Fibroblast of the conjunctiva (primary cell): ENCODE results near the gene ATP11B.

Experiments used
- DNase-seq: peaks from one replicate; pipeline ENCODE4 v3.0.0-alpha.2; 2010; ENCODE audit warnings: low read depth

ATP11B gene

DNA sequence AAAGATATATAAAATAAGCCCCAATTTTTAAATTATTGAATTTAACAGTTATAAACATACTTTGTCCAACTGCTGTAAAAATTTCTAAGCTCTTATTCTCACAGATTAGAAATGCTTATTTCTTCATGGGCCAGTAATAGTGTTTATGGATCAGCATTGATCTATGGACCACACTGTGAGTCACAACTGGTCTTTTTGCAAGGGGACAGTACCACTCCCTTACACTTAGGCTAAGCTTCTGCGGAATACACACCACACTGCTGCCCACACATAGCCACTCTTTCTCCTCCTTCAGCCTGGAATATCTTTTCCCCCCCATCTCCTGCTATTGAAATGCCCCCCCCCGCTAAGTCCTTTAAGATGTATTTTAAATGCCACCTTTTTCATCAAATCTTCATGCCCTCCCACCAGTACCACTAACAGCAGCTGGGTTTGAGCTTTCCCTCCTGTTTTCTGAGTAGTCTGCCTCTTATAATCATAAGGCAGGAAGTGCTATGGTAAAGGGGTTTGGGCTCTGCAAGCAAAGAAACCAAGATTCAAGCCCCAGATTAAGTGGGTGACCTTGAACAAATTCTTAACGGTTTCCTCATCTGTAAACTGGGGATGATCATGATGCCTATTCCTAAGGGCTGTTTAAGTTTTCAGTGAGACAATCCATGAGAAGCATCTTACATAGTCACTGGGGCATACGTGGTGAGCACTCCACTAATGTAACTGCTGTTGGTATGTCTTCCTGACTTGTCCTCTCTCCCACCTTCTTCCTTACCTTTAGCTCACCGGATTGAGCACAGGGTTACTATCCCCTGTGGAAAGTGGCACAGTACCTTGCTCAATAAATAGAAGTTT, 117.9 kb downstream of the ATP11B start:
- DNase-seq: no peak

DNA sequence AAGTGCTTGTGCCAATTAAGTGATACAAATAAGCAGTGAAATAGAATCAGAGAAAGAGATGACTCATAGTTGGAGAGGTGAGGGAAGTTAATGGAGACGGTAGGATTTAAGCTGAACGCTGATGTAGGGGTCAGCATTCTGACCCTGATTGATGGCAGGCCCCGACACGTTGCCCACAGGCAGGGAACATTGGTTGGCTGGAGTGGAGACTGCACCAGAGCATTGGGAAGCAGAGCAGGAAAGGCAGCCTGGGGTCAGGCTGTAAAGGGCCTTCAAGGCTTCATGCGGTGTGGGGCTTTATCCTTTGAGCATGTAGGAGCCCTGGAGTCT, 118.4 kb downstream of the ATP11B start:
- no peak for DNase-seq

DNA sequence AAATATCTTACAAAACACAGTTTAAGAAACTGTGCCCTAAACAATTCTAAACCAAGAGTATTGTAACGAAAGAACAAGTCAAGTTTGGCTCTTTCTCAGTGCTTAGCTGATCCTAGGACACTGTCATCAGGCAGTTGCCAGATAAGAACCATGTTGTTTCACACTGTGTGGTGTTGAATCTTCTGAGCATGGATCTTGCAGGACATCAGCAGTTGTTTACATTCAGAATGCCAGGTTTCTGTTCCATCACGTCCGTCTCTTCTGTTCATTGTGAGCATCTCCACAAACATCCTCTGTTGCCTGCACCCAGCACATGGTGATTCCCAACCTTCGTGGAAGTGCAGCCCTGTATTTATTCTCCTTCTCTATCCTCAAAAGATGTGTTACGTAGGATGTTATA, 119.2 kb downstream of the ATP11B start:
- DNase-seq: no peak

DNA sequence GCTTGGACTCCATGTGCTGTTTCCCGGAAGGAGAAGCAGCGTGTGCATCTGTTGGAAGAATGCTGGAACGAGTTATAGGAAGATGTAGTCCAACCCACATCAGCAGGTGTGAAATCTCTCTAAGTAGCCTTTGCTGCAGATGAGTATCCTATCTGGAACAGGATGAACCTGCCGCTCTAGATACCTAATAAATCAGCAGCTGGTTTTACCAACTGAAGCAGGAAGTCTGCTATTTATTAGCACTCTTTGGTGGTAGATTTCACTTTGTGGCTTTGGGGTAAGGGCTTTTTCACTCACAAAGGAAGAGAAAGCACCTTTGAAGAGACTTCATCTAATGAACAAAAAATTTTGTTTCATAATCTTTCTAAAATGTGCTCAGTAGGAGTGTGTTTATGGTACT, 120.6 kb downstream of the ATP11B start:
- no peak for DNase-seq

DNA sequence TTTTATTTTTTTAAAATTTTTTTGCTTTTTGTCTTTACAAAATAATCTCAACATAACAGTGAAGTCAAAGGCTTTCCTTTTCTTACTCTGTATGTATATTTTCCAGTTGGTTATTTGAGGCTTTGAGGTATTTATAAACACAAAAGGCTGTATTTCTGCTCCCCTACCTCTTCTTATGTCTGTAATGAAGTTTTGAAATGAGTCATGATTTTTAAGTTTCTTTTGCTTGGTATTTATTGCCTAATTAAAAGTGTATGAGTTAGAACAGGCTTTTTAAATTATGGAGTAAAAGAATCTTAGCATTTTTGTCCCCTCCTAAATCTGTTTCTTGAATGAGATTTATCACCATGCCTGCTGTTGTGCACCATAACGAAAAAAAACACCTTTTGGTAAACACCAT, 121.0 kb downstream of the ATP11B start:
- DNase-seq: no peak

DNA sequence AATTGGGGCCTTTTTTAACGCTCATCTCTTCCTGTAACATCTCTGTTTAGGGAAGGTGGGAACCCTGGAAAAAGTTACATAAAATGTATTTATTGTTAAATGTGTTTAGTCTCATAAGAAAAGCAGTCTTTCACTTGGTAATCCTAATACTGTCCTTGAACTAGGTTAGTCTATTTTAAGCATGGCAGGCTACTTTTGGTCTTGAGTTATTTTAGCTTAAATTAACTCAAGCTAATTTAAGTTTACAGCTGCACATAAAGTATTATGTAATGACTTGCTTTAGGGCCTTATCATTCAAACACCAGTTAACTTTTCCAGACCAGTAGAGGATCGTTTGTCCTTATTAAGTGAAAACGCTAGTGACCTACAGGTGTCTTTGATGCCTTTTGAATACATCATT, 123.8 kb downstream of the ATP11B start:
- DNase-seq: no peak

DNA sequence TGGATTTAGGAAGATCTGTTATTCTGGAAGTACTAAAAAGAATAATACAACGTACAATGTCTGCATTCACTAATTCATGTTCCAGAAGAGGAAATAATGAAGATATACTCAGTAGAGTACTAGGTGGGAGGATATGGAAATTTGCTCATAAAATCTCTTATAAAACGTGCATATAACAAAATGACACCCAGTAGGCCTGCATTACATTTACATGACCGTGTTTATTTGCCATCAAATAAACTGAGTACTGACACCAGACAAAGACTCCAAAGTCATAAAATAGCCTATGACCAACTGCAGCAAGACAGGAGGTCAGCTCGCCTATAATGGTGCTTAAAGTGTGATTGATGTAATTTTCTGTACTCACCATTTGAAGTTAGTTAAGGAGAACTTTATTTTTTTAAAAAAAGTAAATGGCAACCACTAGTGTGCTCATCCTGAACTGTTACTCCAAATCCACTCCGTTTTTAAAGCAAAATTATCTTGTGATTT, 126.6 kb downstream of the ATP11B start:
- DNase-seq: no peak

DNA sequence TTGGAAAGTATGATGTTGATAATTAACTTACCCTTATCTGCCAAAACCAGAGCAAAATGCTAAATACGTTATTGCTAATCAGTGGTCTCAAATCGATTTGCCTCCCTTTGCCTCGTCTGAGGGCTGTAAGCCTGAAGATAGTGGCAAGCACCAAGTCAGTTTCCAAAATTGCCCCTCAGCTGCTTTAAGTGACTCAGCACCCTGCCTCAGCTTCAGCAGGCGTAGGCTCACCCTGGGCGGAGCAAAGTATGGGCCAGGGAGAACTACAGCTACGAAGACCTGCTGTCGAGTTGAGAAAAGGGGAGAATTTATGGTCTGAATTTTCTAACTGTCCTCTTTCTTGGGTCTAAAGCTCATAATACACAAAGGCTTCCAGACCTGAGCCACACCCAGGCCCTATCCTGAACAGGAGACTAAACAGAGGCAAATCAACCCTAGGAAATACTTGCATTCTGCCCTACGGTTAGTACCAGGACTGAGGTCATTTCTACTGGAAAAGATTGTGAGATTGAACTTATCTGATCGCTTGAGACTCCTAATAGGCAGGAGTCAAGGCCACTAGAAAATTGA, 127.3 kb downstream of the ATP11B start:
- DNase-seq: peak; percentile 8

DNA sequence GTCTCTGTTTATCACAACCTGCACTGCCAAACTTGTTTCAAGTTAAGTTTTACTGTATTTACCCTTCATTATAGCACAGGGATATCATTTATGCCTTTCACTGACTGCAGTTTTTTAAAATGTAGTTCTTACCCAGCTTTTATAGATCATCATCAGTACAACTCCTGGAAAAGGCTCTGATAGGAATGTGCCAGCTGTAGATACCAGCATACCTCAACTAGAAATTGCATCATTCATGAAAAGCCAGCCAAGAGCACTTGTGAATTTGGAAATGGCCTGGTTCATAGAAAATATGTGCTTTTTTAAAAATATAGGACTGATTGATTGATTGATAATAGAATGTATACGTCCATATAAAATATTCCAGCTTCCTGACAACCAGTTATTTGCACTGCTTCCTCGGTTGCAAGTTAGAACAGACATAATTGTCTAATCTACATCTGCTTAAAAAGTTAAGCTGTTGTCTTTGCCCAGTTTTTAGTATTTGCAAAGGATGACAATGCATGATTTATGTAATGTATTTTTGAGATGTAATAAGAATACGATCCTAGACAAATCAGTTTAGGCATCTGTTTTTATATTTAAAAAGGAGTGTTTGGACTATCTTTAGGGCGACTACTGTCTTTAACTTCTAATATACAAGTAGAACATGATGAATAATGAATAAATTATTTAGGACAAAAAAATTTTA, 128.5 kb downstream of the ATP11B start:
- peak; percentile 10 for DNase-seq

DNA sequence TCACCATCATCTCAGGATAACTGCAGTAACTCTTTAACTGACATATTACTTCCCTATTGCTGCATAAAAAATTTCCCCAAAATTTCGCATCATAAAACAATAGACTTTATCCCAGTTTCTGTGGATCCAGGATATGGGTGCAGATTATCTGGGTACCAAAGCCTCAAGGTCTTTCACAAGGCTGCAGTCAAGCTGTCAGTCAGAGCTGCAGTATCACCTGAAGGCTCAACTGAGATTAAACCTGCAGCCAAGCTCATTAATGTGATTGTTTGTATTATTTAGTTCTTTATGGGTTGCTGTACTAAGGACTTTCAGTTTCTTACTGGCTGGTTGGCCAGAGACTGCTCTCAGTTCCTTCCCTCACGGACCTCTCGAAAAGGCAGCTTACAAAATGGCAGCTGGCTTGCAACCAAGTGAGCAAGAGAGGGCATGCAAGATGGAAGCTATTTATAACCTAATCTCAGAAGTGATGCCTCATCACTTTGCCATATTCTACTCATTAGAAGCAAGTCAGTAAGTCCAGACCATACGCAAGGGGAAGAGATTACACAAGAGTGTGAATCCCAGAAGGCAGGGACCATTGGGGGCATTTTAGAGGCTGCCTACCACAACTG, 132.1 kb downstream of the ATP11B start:
- DNase-seq: no peak

DNA sequence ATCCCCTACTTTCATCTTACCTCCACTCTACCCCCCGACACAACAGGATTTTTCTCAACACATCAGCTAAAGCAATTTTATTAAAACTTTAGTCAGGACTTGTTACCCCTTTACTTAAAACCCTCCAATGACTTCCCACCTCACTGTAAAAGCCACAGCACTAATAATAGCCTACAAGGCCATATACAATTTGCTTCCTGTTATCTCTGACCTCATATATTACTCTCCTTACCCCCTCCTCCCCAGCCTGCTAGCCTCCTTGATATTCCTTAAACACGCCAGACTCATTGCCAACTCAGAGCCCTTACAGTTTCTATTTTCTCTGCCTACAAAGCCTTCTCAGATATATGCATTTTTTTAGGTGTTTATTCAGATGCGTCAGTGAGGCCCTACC, 132.6 kb downstream of the ATP11B start:
- DNase-seq: no peak

DNA sequence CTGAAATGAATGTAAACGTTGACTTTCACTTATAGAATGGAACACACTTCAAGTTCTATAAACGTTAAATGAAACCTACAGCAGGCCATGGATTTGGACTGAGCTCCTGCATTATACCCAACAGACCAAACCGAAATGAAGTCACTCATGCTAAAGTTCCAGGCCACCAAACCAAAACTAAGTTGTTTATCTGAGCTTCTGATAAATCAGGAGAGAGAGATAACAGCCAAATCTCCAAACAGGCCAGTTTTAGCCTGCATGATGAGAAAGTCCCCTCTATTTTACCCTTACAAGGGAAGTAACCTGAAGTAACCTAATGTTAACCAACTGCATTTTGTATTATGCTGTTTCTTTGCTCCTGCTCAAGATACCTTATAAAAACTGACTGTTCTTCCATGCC, 142.5 kb downstream of the ATP11B start:
- no peak for DNase-seq

DNA sequence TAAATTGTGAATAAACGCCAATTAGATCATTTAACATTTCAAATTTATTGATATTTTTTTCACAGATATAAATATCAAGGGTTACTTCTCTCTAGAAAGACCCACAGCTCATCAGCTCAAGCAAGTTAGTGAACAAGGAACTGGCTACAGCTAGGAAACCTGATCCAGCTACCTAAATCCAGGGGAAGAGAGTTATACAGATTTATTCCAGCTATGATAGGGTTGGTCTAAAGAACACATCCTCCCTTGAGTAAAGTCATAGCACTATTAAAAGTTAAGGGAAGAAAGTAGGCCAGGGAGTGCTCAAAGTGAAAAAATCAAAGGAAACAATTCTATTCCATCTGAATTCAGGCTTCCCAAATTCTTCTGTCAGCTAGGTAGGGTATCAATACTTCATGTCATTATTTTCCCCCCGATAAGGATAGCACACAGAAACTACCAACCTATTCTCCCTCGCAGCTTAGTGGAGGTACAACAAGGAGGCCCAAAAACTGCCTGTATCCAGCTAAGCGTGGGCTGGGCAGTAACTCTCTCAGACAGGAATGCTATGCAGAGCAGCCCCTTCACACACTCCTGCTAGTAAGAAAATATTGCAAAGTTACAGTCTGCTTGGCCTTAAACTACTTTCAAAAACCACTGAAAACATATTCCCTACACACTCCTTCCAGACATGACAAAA, 143.1 kb downstream of the ATP11B start:
- DNase-seq: no peak

DNA sequence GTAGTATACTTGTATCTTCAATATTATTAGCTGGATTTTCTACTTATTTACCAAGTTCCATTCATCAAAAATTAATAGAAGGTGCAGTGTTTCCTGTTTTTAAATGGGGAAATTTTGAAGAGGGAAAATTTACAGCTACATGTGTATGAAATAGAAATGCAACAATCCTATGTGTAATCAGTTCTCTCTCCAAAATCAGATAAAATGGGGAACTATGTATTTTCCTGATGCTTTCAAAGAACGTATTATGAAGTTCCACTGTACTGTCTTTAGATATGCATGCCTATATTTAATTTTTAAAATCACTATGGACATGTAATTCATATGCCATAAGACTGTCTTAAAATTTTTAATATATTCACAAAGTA, 143.6 kb downstream of the ATP11B start:
- DNase-seq: no peak

DNA sequence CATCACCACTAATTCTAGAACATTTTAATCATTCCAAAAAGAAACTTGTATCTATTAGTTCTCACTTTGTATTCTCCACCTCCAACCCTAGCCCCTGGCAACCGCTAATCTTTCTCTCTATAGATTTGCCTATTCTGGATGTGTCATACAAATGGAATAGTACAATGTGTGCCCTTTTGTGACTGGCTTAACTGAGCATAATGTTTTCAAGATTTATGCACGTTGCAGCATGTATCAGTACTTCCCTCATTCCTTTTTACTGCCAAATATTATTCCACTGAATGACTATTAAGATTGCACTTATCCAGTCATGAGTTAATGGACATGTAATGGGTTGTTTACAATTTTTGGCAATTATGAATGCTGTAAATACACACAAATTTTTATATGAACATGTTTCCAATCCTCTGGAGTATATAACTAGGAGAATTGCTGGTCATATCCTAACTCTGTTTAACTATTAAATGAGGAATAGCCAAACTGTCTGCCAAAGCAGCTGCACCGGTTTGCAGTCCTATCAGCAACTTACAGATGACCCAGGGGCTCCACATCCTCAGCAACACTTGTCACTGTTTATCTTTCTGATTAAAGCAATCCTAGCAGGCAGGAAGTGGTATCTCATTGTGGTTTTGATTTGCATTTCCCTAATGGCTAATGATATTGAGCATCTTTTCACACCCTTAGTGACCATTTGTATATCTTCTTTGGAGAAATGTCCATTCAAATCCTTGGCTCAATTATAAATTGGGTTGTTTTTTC, 144.2 kb downstream of the ATP11B start:
- no peak for DNase-seq

DNA sequence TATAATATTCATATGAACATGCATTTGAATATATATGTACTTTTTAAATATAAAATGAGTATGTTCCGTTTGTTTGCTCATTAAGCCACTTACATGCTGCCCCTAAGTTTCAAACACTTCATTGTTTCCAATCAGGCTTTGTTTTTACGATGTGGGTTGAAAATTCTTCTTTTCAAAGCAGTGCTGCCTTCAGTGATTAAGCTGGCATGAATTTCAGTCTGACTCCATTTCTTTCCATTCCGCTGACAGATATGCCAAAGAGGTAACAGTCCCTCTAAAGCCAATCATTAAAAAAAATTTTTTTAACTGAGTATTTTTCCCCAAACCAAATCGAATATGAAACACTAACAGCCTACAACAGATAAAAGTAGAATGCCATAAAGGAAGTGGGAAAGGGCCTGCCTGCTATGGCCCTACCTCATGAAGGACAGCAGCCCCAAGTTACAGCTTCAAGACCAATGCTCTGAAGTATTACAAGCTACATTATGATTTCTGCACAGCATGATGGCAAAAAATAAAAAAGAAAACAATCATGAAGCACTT, 147.0 kb downstream of the ATP11B start:
- no peak for DNase-seq

DNA sequence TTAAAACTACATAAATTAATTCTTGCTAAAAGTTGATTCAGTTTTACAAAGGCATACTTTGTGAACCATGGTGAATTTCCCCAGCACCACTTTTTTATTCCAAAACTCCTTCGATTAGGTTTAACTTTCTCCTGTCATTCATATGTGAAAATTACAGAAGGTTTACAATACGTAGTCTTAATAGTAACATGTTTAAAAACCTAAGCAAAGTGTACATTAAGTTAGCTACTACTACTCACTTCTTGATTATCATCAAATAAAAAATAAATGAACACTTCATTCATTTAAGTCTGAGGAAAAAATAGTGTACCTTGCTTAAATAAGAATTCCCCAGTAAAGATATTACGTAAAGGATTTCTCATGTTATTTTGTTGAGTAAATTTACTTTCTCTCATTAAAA, 148.4 kb downstream of the ATP11B start:
- DNase-seq: no peak

DNA sequence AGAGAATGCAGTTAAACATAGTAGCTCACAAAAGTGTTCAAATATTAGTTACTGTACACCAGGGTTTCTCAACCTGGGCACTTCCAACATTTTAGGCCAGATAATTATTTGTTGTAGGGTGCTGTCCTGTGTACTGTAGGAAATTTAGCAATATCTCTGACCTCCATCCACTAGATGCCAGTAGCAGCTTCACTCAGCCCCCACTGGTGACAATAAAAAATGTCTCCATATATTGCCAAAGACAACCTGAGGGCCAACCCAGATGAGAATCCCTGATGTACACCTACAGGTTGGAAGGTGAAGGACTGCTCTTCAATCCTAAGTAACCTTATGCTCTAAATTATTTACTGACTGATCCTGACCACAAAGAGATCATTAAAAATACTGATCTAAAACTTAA, 154.6 kb downstream of the ATP11B start:
- DNase-seq: no peak

DNA sequence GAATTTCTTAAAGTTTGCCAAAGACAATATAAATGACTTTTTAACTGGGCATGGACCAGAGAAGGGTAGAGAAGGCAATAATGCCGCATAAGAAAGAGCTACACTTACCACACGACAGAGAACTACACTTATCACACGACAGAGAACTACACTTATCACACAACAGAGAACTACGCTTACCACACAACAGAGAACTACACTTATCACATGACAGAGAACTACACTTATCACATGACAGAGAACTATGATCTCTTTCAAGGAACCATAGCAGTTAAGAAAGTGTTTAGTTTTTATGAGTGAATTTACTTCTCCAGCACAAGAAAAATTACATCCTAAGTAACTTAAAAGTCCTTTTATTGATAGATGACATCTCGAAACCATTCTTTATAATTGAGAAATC, 155.0 kb downstream of the ATP11B start:
- no peak for DNase-seq

DNA sequence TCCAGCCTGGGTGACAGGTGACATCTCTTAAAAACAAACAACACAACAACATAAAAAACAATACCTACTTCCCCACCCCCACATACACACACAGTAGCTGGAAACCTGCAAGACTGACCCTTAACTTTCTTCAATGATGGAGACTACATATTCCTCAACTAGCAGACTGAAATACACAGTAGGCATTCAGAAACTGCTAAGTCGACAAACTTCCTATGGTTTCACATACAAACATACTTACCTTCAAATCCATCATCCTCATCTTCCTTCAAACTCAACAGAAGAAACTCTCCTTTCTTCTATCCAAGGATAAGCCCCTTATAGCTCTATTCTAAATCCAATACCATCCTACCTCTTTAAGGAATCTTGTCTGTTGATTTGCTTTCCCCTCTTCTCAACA, 156.4 kb downstream of the ATP11B start:
- DNase-seq: no peak

DNA sequence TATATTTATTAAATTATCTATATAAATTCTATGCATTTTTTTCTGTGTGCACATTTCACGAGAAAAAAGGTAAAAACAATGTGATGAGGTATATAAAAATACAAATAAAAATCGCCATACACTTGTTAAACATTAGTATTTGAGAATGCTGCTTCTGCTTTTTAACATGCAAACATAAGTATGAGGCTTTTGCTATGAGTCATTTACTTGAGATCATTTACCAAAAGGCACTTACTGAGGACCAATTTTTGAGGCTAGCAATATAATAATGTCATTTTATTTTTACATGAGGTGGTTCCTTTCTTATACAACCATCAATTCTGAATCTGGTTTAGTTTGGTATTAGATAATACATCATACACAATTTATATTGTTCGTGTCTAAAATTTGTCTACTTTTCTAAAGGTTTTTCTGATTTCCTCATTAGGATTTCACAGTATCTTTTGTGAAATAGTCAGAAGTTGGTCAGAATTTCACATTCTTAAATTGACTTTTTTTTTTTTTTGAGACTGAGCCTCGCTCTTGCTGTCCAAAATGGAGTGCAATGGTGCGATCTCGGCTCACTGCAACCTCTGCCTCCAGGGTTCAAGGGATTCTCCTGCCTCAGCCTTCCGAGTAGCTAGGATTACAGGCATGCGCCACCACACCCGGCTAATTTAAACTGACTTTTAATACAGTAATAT, 161.4 kb downstream of the ATP11B start:
- DNase-seq: no peak
